H9 (cell line): Measurements from ENCODE around the gene PREX1. TPM values are rescaled to one million over a fixed set of nuclear protein-coding genes. Genes with fewer than 3 reads are reported as not detected.

Experiments used
- DNase-seq: peaks from one replicate; pipeline ENCODE4 v3.0.0-alpha.2; 2017
- H2AFZ ChIP-seq: one replicate; pipeline ENCODE4 v1.6.1; 2013; ENCODE audit warnings: mild to moderate bottlenecking, low read length, control low read depth, moderate library complexity
- H2AK5ac ChIP-seq: 2 replicates; pipeline ENCODE4 v1.6.1; 2013; ENCODE audit warnings: low read length, control low read depth, mixed read lengths; ENCODE audit not compliant: insufficient read length
- H2BK120ac ChIP-seq: one replicate; pipeline ENCODE4 v1.6.1; 2013; ENCODE audit warnings: low read depth, mild to moderate bottlenecking, low read length, control low read depth, inconsistent platforms; ENCODE audit not compliant: poor library complexity, severe bottlenecking
- H2BK12ac ChIP-seq: 2 replicates; pipeline ENCODE4 v1.6.1; 2013; ENCODE audit warnings: low read length, control low read depth, mixed read lengths, low read depth; ENCODE audit not compliant: insufficient read length
- H2BK15ac ChIP-seq: 2 replicates; pipeline ENCODE4 v1.6.1; 2013; ENCODE audit warnings: low read depth, low read length, control low read depth
- H2BK20ac ChIP-seq: one replicate; pipeline ENCODE4 v1.6.1; 2013; ENCODE audit warnings: low read depth, mild to moderate bottlenecking, low read length, control low read depth, inconsistent platforms; ENCODE audit not compliant: poor library complexity, severe bottlenecking
- H2BK5ac ChIP-seq: 2 replicates; pipeline ENCODE4 v1.6.1; 2013; ENCODE audit warnings: low read length, control low read depth, mixed read lengths; ENCODE audit not compliant: insufficient read length
- H3K14ac ChIP-seq: 2 replicates; pipeline ENCODE4 v1.6.1; 2013; ENCODE audit warnings: low read length, control low read depth; ENCODE audit not compliant: insufficient read depth
- H3K18ac ChIP-seq: 2 replicates; pipeline ENCODE4 v1.6.1; 2013; ENCODE audit warnings: low read depth, mild to moderate bottlenecking, mixed read lengths, low read length, control low read depth; ENCODE audit not compliant: insufficient read length
- H3K23ac ChIP-seq: 2 replicates; pipeline ENCODE4 v1.6.1; 2013; ENCODE audit warnings: low read length, control low read depth, mixed read lengths, low read depth; ENCODE audit not compliant: insufficient read length
- H3K23me2 ChIP-seq: 2 replicates; pipeline ENCODE4 v1.6.1; 2013; ENCODE audit warnings: low read depth, mild to moderate bottlenecking, mixed read lengths, low read length, control low read depth; ENCODE audit not compliant: insufficient read length, poor library complexity, severe bottlenecking
- H3K27ac ChIP-seq: 2 replicates; pipeline ENCODE4 v1.5.1; 2013; ENCODE audit warnings: low read length, control low read depth, mixed read lengths, low read depth; ENCODE audit not compliant: insufficient read length
- H3K27me3 ChIP-seq: 2 replicates; pipeline ENCODE4 v1.6.1; 2013; ENCODE audit warnings: low read length, control low read depth, inconsistent platforms; ENCODE audit not compliant: insufficient read depth
- H3K4ac ChIP-seq: 2 replicates; pipeline ENCODE4 v1.6.1; 2013; ENCODE audit warnings: low read depth, mild to moderate bottlenecking, control low read depth, inconsistent platforms, low read length, moderate library complexity
- H3K4me1 ChIP-seq: 2 replicates; pipeline ENCODE4 v1.6.1; 2013; ENCODE audit warnings: low read length, control low read depth, inconsistent platforms; ENCODE audit not compliant: insufficient read depth
- H3K4me2 ChIP-seq: 2 replicates; pipeline ENCODE4 v1.6.1; 2013; ENCODE audit warnings: low read length, control low read depth, mixed read lengths; ENCODE audit not compliant: insufficient read length, insufficient read depth
- H3K56ac ChIP-seq: 2 replicates; pipeline ENCODE4 v1.6.1; 2013; ENCODE audit warnings: low read depth, mild to moderate bottlenecking, mixed read lengths, low read length, control low read depth; ENCODE audit not compliant: insufficient read length
- H3K79me1 ChIP-seq: 2 replicates; pipeline ENCODE4 v1.6.1; 2013; ENCODE audit warnings: low read depth, mild to moderate bottlenecking, moderate library complexity, low read length, control low read depth, inconsistent platforms; ENCODE audit not compliant: insufficient read depth, poor library complexity, severe bottlenecking
- H3K79me2 ChIP-seq: 2 replicates; pipeline ENCODE4 v1.6.1; 2013; ENCODE audit warnings: low read length, control low read depth, inconsistent platforms; ENCODE audit not compliant: insufficient read depth
- H3K9ac ChIP-seq: 2 replicates; pipeline ENCODE4 v1.6.1; 2013; ENCODE audit warnings: low read length, control low read depth, mixed read lengths; ENCODE audit not compliant: insufficient read length; ENCODE audit errors: extremely low read depth
- H3K9me3 ChIP-seq: one replicate; pipeline ENCODE4 v1.6.1; 2013; ENCODE audit warnings: low read depth, low read length, inconsistent platforms; ENCODE audit not compliant: control insufficient read depth
- H3T11ph ChIP-seq: one replicate; pipeline ENCODE4 v1.6.1; 2013; ENCODE audit warnings: mild to moderate bottlenecking, low read length, control low read depth, inconsistent platforms
- H4K20me1 ChIP-seq: one replicate; pipeline ENCODE4 v1.6.1; 2013; ENCODE audit not compliant: control insufficient read depth, insufficient read length, insufficient read depth
- H4K5ac ChIP-seq: 2 replicates; pipeline ENCODE4 v1.6.1; 2013; ENCODE audit warnings: low read depth, mild to moderate bottlenecking, mixed read lengths, low read length, control low read depth; ENCODE audit not compliant: insufficient read length
- H4K8ac ChIP-seq: replicated peaks from 2 replicates; pipeline ENCODE4 v1.6.1; 2013; ENCODE audit warnings: low read length, control low read depth, mixed read lengths, low read depth; ENCODE audit not compliant: insufficient read length
- H4K91ac ChIP-seq: 2 replicates; pipeline ENCODE4 v1.6.1; 2013; ENCODE audit warnings: low read depth, mild to moderate bottlenecking, moderate library complexity, mixed read lengths, low read length, control low read depth; ENCODE audit not compliant: insufficient read length
- H3K27ac Mint-ChIP-seq, 3 experiments: 2 replicates in 2 of 3; 3 replicates in 1 of 3; pipeline ENCODE4 v1.8.0; 2020 to 2021; ENCODE audit warnings: mixed read lengths in 3 of 3, mild to moderate bottlenecking in 1 of 3, moderate library complexity in 1 of 3
- H3K27me3 Mint-ChIP-seq: 2 replicates; pipeline ENCODE4 v1.8.0; 2021; ENCODE audit warnings: low read depth, mild to moderate bottlenecking, moderate library complexity, mixed read lengths
- H3K36me3 Mint-ChIP-seq, 3 experiments: 2 replicates in 2 of 3; 3 replicates in 1 of 3; pipeline ENCODE4 v1.8.0; 2020 to 2021; ENCODE audit warnings: low read depth in 3 of 3, mixed read lengths in 3 of 3; ENCODE audit not compliant: insufficient read depth in 1 of 3
- H3K4me1 Mint-ChIP-seq, 2 experiments: 2 replicates each; pipeline ENCODE4 v1.8.0; 2020; ENCODE audit warnings: mixed read lengths in 2 of 2
- H3K4me3 Mint-ChIP-seq, 2 experiments: 2 replicates in 1 of 2; 3 replicates in 1 of 2; pipeline ENCODE4 v1.8.0; 2020 to 2021; ENCODE audit warnings: mild to moderate bottlenecking in 2 of 2, mixed read lengths in 2 of 2, moderate library complexity in 1 of 2
- H3K9me3 Mint-ChIP-seq, 2 experiments: 2 replicates in 1 of 2; 3 replicates in 1 of 2; pipeline ENCODE4 v1.8.0; 2020; ENCODE audit warnings: mild to moderate bottlenecking in 2 of 2, mixed read lengths in 2 of 2, moderate library complexity in 1 of 2
- CTCF ChIP-seq: fragments of 200-600 bp; sonication (generic); conservative IDR thresholded peaks from 3 replicates; pipeline ENCODE4 v1.8.0; 2021; ENCODE audit warnings: antibody characterized with exemption, mild to moderate bottlenecking
- WGBS: extraction: QIAGEN DNeasy Blood & Tissue Kit; methylation state at CpG from one replicate; pipeline ENCODE4 v1.1.7; 2013; ENCODE audit warnings: missing lambda C conversion rate, low lambda C conversion rate, mixed read lengths; ENCODE audit not compliant: insufficient read length; ENCODE audit errors: extremely low coverage; 5-methylcytosine and 5-hydroxymethylcytosine counted together
- total RNA-seq: library from RNA; stranded (reverse); gene quantifications from 2 replicates; pipeline ENCODE4 v1.2.1, GENCODE V29; 2021

The PREX1 gene
- total RNA-seq, 1 experiment from 2014 or later: 6.6 TPM

GRCh38 chr20:48802216-48802615, 25.6 kb downstream of the PREX1 start:
- H3K79me1 ChIP-seq: no peaks in the 10 kb centered on the region
- H4K91ac ChIP-seq: no peak overlapping the region
- H3K27ac Mint-ChIP-seq: no peak overlapping the region
- no peak overlapping the region for H4K8ac ChIP-seq
- no peak overlapping the region for H2AK5ac ChIP-seq
- no peak overlapping the region for H3K4me2 ChIP-seq
- no peaks in the 10 kb centered on the region for H4K20me1 ChIP-seq
- H3K14ac ChIP-seq: no peak overlapping the region
- no peak for TF ChIP-seq CTCF
- no peak overlapping the region for H3K27ac ChIP-seq
- H4K5ac ChIP-seq: no peak overlapping the region
- H3K23me2 ChIP-seq: no peaks in the 10 kb centered on the region
- no CpG with 5 or more reads among the region's 2 CpGs for WGBS
- no peak overlapping the region for H3K4ac ChIP-seq
- H2BK20ac ChIP-seq: no peak overlapping the region
- no peaks in the 10 kb centered on the region for H3K79me2 ChIP-seq
- H3K4me1 Mint-ChIP-seq: peaks cover 16 to 21% of the 10 kb centered on the region in 2 experiments
- H2BK15ac ChIP-seq: no peak overlapping the region
- H2BK120ac ChIP-seq: no peak overlapping the region
- H3K9me3 ChIP-seq: no peaks in the 10 kb centered on the region
- no peak overlapping the region for H2AFZ ChIP-seq
- H3K56ac ChIP-seq: no peak overlapping the region
- H3K4me3 Mint-ChIP-seq: no peak overlapping the region
- H2BK12ac ChIP-seq: no peak overlapping the region
- H3K23ac ChIP-seq: no peak overlapping the region
- no peak for DNase-seq
- no peak overlapping the region for H3K9ac ChIP-seq
- H3K27me3 Mint-ChIP-seq: peaks cover 6% of the 10 kb centered on the region
- H3K27me3 ChIP-seq: no peaks in the 10 kb centered on the region
- H3T11ph ChIP-seq: no peak overlapping the region
- H3K18ac ChIP-seq: no peak overlapping the region
- H3K4me1 ChIP-seq: no peaks in the 10 kb centered on the region
- H3K9me3 Mint-ChIP-seq: peaks cover 3 to 6% of the 10 kb centered on the region in 2 experiments; a peak in 4 of 5 replicates
- peaks cover 0 to 16% (median 6%) of the 10 kb centered on the region in 3 experiments; a peak in 3 of 7 replicates for H3K36me3 Mint-ChIP-seq
- H2BK5ac ChIP-seq: no peak overlapping the region
